ENCODE data around the gene SYNGR1.

Gene SYNGR1

DNA sequence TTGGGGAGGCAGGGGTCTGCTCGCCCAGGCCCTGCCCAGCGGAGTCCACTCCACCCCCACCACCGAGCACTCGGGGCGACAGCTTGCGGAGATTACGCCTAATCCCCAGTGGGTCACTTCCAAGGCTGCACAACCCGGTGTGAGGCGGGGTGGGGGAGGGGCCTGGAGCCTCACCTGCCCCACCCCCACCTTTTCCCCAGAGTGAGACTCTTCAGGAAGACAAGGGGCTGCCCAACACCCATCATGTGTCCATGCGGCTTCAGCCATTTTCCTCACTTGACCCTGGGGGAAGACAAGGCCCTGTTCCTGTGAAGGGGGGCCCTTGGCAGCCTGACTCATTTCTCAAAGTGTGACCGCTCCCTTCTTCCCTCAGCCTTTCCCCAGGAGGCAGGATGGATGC is 12.5 kb downstream of the SYNGR1 start:
- WGBS, 2 experiments (ENCODE audit: insufficient coverage in 2 of 2) = 35 to 75% methylated on average over 2 to 4 of the region's 11 CpGs
- H3K4me1 ChIP-seq (ENCODE audit: control insufficient read depth, insufficient read depth, low read length, poor library complexity, severe bottlenecking) = peaks cover 23% of the 10 kb centered on the region
- H3K9me3 ChIP-seq (ENCODE audit: control insufficient read depth, low read length) = no peaks in the 10 kb centered on the region
- H3K36me3 ChIP-seq (ENCODE audit: control insufficient read depth, insufficient read depth, low read length) = no peaks in the 10 kb centered on the region
- H3K4me3 ChIP-seq (ENCODE audit: extremely low read depth, insufficient read depth, low read length, poor library complexity, severe bottlenecking) = no peak overlapping the region
- no peak overlapping the region for H3K27ac ChIP-seq (ENCODE audit: low read depth, low read length, severe bottlenecking)

- WGBS, 2 experiments (ENCODE audit: insufficient coverage in 2 of 2) = 77 to 80% methylated on average over 3 to 4 of the region's 4 CpGs
- no peaks in the 10 kb centered on the region for H3K9me3 ChIP-seq (ENCODE audit: control insufficient read depth, low read length)
- no peaks in the 10 kb centered on the region for H3K36me3 ChIP-seq (ENCODE audit: control insufficient read depth, insufficient read depth, low read length)
- no peak overlapping the region for H3K27ac ChIP-seq (ENCODE audit: low read depth, low read length, severe bottlenecking)
- H3K4me3 ChIP-seq (ENCODE audit: extremely low read depth, insufficient read depth, low read length, poor library complexity, severe bottlenecking) = no peak overlapping the region
- peaks cover 23% of the 10 kb centered on the region for H3K4me1 ChIP-seq (ENCODE audit: control insufficient read depth, insufficient read depth, low read length, poor library complexity, severe bottlenecking)
Observed at GRCh38 chr22:39362932-39363331, 13.1 kb downstream of the SYNGR1 start.

DNA sequence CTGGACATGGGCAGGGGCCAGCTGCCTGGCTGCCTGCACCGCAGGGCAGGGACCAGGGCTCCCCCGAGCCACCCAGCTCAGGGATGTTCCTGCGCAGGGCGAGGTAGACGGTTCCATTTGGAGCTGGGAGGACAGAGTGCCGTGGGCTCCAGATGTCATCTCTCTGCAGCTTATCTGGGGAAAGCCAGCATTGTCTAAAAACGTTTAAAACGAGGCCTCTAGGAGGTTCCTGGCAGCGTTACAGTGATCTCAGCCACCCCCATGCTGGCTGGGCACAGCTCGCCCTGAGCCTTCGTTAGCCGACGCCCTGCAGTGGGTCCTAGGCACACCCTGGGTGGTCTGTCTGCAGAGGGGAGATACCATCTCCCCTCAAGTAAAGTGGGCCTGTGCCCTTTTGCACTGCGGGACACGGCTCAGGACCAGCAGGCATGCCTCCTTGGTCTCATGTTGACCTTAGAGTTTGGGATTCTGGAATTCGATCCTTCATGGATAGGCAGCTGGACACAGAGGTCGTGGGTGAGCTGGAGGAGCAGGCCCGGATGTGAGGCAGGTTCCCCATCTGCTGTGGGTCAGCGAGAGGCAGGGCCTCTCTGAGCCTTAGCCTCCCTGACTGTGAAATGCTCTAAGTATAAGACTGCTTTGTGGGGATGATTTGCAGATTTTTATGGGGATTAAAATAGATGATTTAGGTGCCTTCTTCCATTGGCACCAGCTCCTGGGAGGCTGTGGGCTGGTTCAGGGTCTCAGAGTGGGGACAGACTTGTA is 14.1 kb downstream of the SYNGR1 start:
- Histone ChIP-seq H3K36me3 (ENCODE audit: control insufficient read depth, insufficient read depth, low read length) (no peaks in the 10 kb centered on the region), H3K27ac (ENCODE audit: low read depth, low read length, severe bottlenecking) (peak overlapping the region; percentile 5), H3K4me3 (ENCODE audit: extremely low read depth, insufficient read depth, low read length, poor library complexity, severe bottlenecking) (no peak overlapping the region), H3K9me3 (ENCODE audit: control insufficient read depth, low read length) (no peaks in the 10 kb centered on the region), H3K4me1 (ENCODE audit: control insufficient read depth, insufficient read depth, low read length, poor library complexity, severe bottlenecking) (peaks cover 23% of the 10 kb centered on the region)
- 83 to 85% methylated on average over 13 to 19 of the region's 19 CpGs for WGBS, 2 experiments (ENCODE audit: insufficient coverage in 2 of 2)

GRCh38 chr22:39364714-39365491 is 15.1 kb downstream of the SYNGR1 start:
- H3K9me3 ChIP-seq (ENCODE audit: control insufficient read depth, low read length) = no peaks in the 10 kb centered on the region
- no peak overlapping the region for H3K4me3 ChIP-seq (ENCODE audit: extremely low read depth, insufficient read depth, low read length, poor library complexity, severe bottlenecking)
- H3K36me3 ChIP-seq (ENCODE audit: control insufficient read depth, insufficient read depth, low read length) = no peaks in the 10 kb centered on the region
- no peak overlapping the region for H3K27ac ChIP-seq (ENCODE audit: low read depth, low read length, severe bottlenecking)
- H3K4me1 ChIP-seq (ENCODE audit: control insufficient read depth, insufficient read depth, low read length, poor library complexity, severe bottlenecking) = peaks cover 23% of the 10 kb centered on the region
- 92 to 94% methylated on average over 11 of the region's 11 CpGs for WGBS, 2 experiments (ENCODE audit: insufficient coverage in 2 of 2)

GRCh38 chr22:39365492-39365780 is 15.6 kb downstream of the SYNGR1 start:
- Histone ChIP-seq H3K4me1 (ENCODE audit: control insufficient read depth, insufficient read depth, low read length, poor library complexity, severe bottlenecking) (peaks cover 21% of the 10 kb centered on the region), H3K9me3 (ENCODE audit: control insufficient read depth, low read length) (no peaks in the 10 kb centered on the region), H3K4me3 (ENCODE audit: extremely low read depth, insufficient read depth, low read length, poor library complexity, severe bottlenecking) (no peak overlapping the region), H3K27ac (ENCODE audit: low read depth, low read length, severe bottlenecking) (no peak overlapping the region), H3K36me3 (ENCODE audit: control insufficient read depth, insufficient read depth, low read length) (no peaks in the 10 kb centered on the region)
- 89 to 100% methylated on average over 1 to 3 of the region's 3 CpGs for WGBS, 2 experiments (ENCODE audit: insufficient coverage in 2 of 2)

GRCh38 chr22:39367035-39367434 is 17.2 kb downstream of the SYNGR1 start:
- no peaks in the 10 kb centered on the region for H3K36me3 ChIP-seq (ENCODE audit: control insufficient read depth, insufficient read depth, low read length)
- no peak overlapping the region for H3K27ac ChIP-seq (ENCODE audit: low read depth, low read length, severe bottlenecking)
- peaks cover 6% of the 10 kb centered on the region for H3K9me3 ChIP-seq (ENCODE audit: control insufficient read depth, low read length)
- H3K4me3 ChIP-seq (ENCODE audit: extremely low read depth, insufficient read depth, low read length, poor library complexity, severe bottlenecking) = no peak overlapping the region
- peaks cover 15% of the 10 kb centered on the region for H3K4me1 ChIP-seq (ENCODE audit: control insufficient read depth, insufficient read depth, low read length, poor library complexity, severe bottlenecking)
- WGBS, 2 experiments (ENCODE audit: insufficient coverage in 2 of 2) = 90 to 94% methylated on average over 5 to 8 of the region's 9 CpGs

GRCh38 chr22:39368461-39368911 is 18.7 kb downstream of the SYNGR1 start:
- H3K27ac ChIP-seq (ENCODE audit: low read depth, low read length, severe bottlenecking) = no peak overlapping the region
- WGBS, 2 experiments (ENCODE audit: insufficient coverage in 2 of 2) = 85 to 91% methylated on average over 7 to 9 of the region's 9 CpGs

GRCh38 chr22:39369186-39369585 is 19.4 kb downstream of the SYNGR1 start:
- no peaks in the 10 kb centered on the region for H3K4me1 ChIP-seq (ENCODE audit: control insufficient read depth, insufficient read depth, low read length, poor library complexity, severe bottlenecking)
- 83 to 88% methylated on average over 6 of the region's 6 CpGs for WGBS, 2 experiments (ENCODE audit: insufficient coverage in 2 of 2)
- peaks cover 6% of the 10 kb centered on the region for H3K9me3 ChIP-seq (ENCODE audit: control insufficient read depth, low read length)
- no peaks in the 10 kb centered on the region for H3K36me3 ChIP-seq (ENCODE audit: control insufficient read depth, insufficient read depth, low read length)
- no peak overlapping the region for H3K4me3 ChIP-seq (ENCODE audit: extremely low read depth, insufficient read depth, low read length, poor library complexity, severe bottlenecking)
- H3K27ac ChIP-seq (ENCODE audit: low read depth, low read length, severe bottlenecking) = no peak overlapping the region

More at GRCh38 chr22:39368461-39368911, 18.7 kb downstream of the SYNGR1 start:
- Histone ChIP-seq H3K4me3 (ENCODE audit: extremely low read depth, insufficient read depth, low read length, poor library complexity, severe bottlenecking) (no peak overlapping the region), H3K4me1 (ENCODE audit: control insufficient read depth, insufficient read depth, low read length, poor library complexity, severe bottlenecking) (peaks cover 5% of the 10 kb centered on the region), H3K36me3 (ENCODE audit: control insufficient read depth, insufficient read depth, low read length) (no peaks in the 10 kb centered on the region), H3K9me3 (ENCODE audit: control insufficient read depth, low read length) (peaks cover 6% of the 10 kb centered on the region)

DNA sequence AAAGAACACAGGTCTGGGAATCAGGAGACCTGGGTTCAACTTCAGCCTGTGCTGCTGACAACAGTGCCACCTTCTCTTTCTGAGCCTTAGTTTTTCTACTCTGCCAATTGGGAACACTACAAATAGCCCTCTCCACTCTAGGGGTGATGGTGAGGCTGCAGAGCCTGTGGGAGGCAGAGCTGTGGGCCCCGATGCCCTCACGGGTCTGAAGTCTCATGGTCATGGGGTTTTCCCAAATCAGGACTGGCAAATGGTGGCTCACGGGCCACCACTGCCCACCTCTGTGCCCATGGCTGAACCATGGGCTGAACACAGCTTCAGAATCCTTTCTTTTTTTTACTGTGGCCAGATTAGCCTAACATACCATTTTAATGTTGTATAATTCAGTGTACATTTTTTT is 19.8 kb downstream of the SYNGR1 start:
- no peak overlapping the region for H3K4me3 ChIP-seq (ENCODE audit: extremely low read depth, insufficient read depth, low read length, poor library complexity, severe bottlenecking)
- 100% methylated on average over 3 of the region's 3 CpGs for WGBS, 2 experiments (ENCODE audit: insufficient coverage in 2 of 2)

DNA sequence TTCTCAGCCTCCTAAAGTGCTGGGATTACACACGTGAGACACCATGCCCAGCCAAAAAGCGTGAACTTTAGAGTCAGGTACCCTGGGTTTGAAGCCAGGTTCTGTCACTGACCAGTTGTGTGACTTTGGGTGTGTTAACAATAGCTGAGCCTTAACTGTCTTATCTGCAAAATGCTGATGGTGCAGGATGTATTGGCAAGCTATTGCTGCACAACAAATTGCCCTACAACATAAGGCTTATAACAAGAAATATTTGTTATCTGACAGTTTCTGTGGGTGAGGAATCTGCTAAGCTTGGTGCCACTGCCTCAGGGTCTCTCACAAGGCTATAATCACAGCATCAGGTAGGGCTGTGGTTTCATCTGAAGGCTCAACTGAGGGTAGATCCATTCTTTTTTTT is 21.9 kb downstream of the SYNGR1 start:
- Histone ChIP-seq H3K4me3 (ENCODE audit: extremely low read depth, insufficient read depth, low read length, poor library complexity, severe bottlenecking) (no peak overlapping the region), H3K36me3 (ENCODE audit: control insufficient read depth, insufficient read depth, low read length) (no peaks in the 10 kb centered on the region), H3K27ac (ENCODE audit: low read depth, low read length, severe bottlenecking) (no peak overlapping the region), H3K9me3 (ENCODE audit: control insufficient read depth, low read length) (peaks cover 6% of the 10 kb centered on the region), H3K4me1 (ENCODE audit: control insufficient read depth, insufficient read depth, low read length, poor library complexity, severe bottlenecking) (no peaks in the 10 kb centered on the region)
- 79 to 94% methylated on average over 2 of the region's 2 CpGs for WGBS, 2 experiments (ENCODE audit: insufficient coverage in 2 of 2)

More for the DNA sequence above, 19.8 kb downstream of the SYNGR1 start:
- no peak overlapping the region for H3K27ac ChIP-seq (ENCODE audit: low read depth, low read length, severe bottlenecking)
- no peaks in the 10 kb centered on the region for H3K4me1 ChIP-seq (ENCODE audit: control insufficient read depth, insufficient read depth, low read length, poor library complexity, severe bottlenecking)
- peaks cover 6% of the 10 kb centered on the region for H3K9me3 ChIP-seq (ENCODE audit: control insufficient read depth, low read length)
- H3K36me3 ChIP-seq (ENCODE audit: control insufficient read depth, insufficient read depth, low read length) = no peaks in the 10 kb centered on the region

- 88 to 92% methylated on average over 20 to 24 of the region's 24 CpGs for WGBS, 2 experiments (ENCODE audit: insufficient coverage in 2 of 2)
Observed at GRCh38 chr22:39374191-39374590, 24.4 kb downstream of the SYNGR1 start.

More at GRCh38 chr22:39374191-39374590, 24.4 kb downstream of the SYNGR1 start:
- Histone ChIP-seq H3K4me1 (ENCODE audit: control insufficient read depth, insufficient read depth, low read length, poor library complexity, severe bottlenecking) (no peaks in the 10 kb centered on the region), H3K9me3 (ENCODE audit: control insufficient read depth, low read length) (peaks cover 6% of the 10 kb centered on the region), H3K4me3 (ENCODE audit: extremely low read depth, insufficient read depth, low read length, poor library complexity, severe bottlenecking) (no peak overlapping the region), H3K27ac (ENCODE audit: low read depth, low read length, severe bottlenecking) (no peak overlapping the region), H3K36me3 (ENCODE audit: control insufficient read depth, insufficient read depth, low read length) (peaks cover 11% of the 10 kb centered on the region)

All from mesodermal cell (in vitro differentiated cells).